SK-N-SH (cell line): ENCODE results near the gene KRTAP27-1. TPM values are rescaled to one million over a fixed set of nuclear protein-coding genes. Genes with fewer than 3 reads are reported as not detected.

Source experiments
- CTCF ChIA-PET: fragments of 300-600, 350-600 bp; formaldehyde crosslinking; extraction: SDS; loops from one replicate; lab custom pipeline; 2021; lab: Yijun Ruan, JAX
- POLR2A ChIA-PET: fragments of 350-600 bp; sonication (Branson Sonifier 250); formaldehyde crosslinking; extraction: SDS; loops from one replicate; lab custom pipeline; 2020; ENCODE audit warnings: antibody characterized with exemption, inconsistent platforms; lab: Yijun Ruan, JAX
- DNase-seq: peaks from one replicate; pipeline ENCODE4 v3.0.0; 2012
- H2AFZ ChIP-seq: fragments of 200-600 bp; sonication (generic); 2 replicates; pipeline ENCODE4 v1.8.1; 2016; ENCODE audit warnings: antibody characterized with exemption, mild to moderate bottlenecking, low read depth
- H3F3A ChIP-seq: fragments of 200-600 bp; sonication (generic); replicated peaks from 2 replicates; pipeline ENCODE3; 2016; ENCODE audit warnings: antibody characterized with exemption, mild to moderate bottlenecking; ENCODE audit not compliant: insufficient read depth
- H3K27ac ChIP-seq, 2 experiments: fragments of 200-500 bp in 1 of 2; fragments of 200-600 bp in 1 of 2; sonication (Bioruptor generic) in 1 of 2; sonication (generic), shearing (Covaris generic) in 1 of 2; 2 replicates each; pipeline versions ENCODE4 v1.5.1 to v1.6.1; 2014 to 2016; ENCODE audit warnings: low read depth in 2 of 2, inconsistent platforms in 1 of 2, low read length in 1 of 2, mild to moderate bottlenecking in 1 of 2, mixed read lengths in 1 of 2
- H3K27me3 ChIP-seq: fragments of 200-600 bp; sonication (generic), shearing (Covaris generic); 2 replicates; pipeline ENCODE4 v1.6.1; 2016; ENCODE audit warnings: mixed run types; ENCODE audit not compliant: insufficient read depth
- H3K36me3 ChIP-seq, 2 experiments: fragments of 200-500 bp in 1 of 2; fragments of 200-600 bp in 1 of 2; sonication (Bioruptor generic) in 1 of 2; sonication (generic) in 1 of 2; replicated peaks in 1 of 2; 2 replicates each; pipeline versions ENCODE3 to v1.5.1; 2014 to 2016; ENCODE audit warnings: low read length in 1 of 2, mild to moderate bottlenecking in 1 of 2; ENCODE audit not compliant: insufficient read depth in 2 of 2, control insufficient read depth in 1 of 2
- H3K4me1 ChIP-seq, 2 experiments: fragments of 200-500 bp in 1 of 2; fragments of 200-600 bp in 1 of 2; sonication (Bioruptor generic) in 1 of 2; sonication (generic), shearing (Covaris generic) in 1 of 2; 2 replicates each; pipeline versions ENCODE4 v1.5.1 to v1.6.1; 2014 to 2016; ENCODE audit warnings: low read depth in 1 of 2, low read length in 1 of 2, mixed run types in 1 of 2; ENCODE audit not compliant: insufficient read depth in 2 of 2, control insufficient read depth in 1 of 2
- H3K4me2 ChIP-seq: fragments of 200-600 bp; sonication (generic), shearing (Covaris generic); 2 replicates; pipeline ENCODE4 v1.6.1; 2017; ENCODE audit warnings: mixed run types
- H3K4me3 ChIP-seq, 2 experiments: fragments of 200-500 bp in 1 of 2; fragments of 200-600 bp in 1 of 2; sonication (Bioruptor generic) in 1 of 2; sonication (generic), shearing (Covaris generic) in 1 of 2; 2 replicates each; pipeline versions ENCODE4 v1.5.1 to v1.8.1; 2014 to 2016; ENCODE audit warnings: low read depth in 2 of 2, inconsistent platforms in 1 of 2, low read length in 1 of 2, mild to moderate bottlenecking in 1 of 2, mixed read lengths in 1 of 2, moderate library complexity in 1 of 2
- H3K79me2 ChIP-seq: fragments of 200-600 bp; sonication (generic); 2 replicates; pipeline ENCODE4 v1.8.1; 2017; ENCODE audit warnings: mild to moderate bottlenecking; ENCODE audit not compliant: insufficient read depth
- H3K9ac ChIP-seq: fragments of 200-600 bp; sonication (generic); 2 replicates; pipeline ENCODE4 v1.6.1; 2017; ENCODE audit warnings: mixed run types
- H3K9me2 ChIP-seq: fragments of 200-600 bp; sonication (generic); 2 replicates; pipeline ENCODE4 v1.6.1; 2017; ENCODE audit warnings: mixed run types
- H3K9me3 ChIP-seq: fragments of 200-600 bp; sonication (generic); 2 replicates; pipeline ENCODE4 v1.6.1; 2017; ENCODE audit warnings: mixed run types, mild to moderate bottlenecking, moderate library complexity
- H4K20me1 ChIP-seq: fragments of 200-600 bp; sonication (generic); 2 replicates; pipeline ENCODE4 v1.6.1; 2017; ENCODE audit warnings: mild to moderate bottlenecking, mixed run types; ENCODE audit not compliant: insufficient read depth
- CHD2 ChIP-seq: fragments of 150-350 bp; IDR thresholded peaks from 2 replicates; pipeline ENCODE4 v1.6.1; 2018; ENCODE audit warnings: low read length; ENCODE audit not compliant: partially characterized antibody
- CTCF ChIP-seq: fragments of 200-600 bp; sonication (generic); IDR thresholded peaks from 2 replicates; pipeline ENCODE4 v1.6.1; 2017; ENCODE audit warnings: antibody characterized with exemption, mild to moderate bottlenecking, moderate library complexity
- EP300 ChIP-seq, 2 experiments: IDR thresholded peaks; 2 replicates each; pipeline versions ENCODE4 v1.4.0 to v1.6.1; 2012; ENCODE audit warnings: borderline replicate concordance in 1 of 2, low read depth in 1 of 2, low read length in 1 of 2
- EZH2phosphoT487 ChIP-seq: fragments of 200-600 bp; sonication (generic); IDR thresholded peaks from 2 replicates; pipeline ENCODE4 v1.6.1; 2017; ENCODE audit warnings: low read depth, mixed run types, mild to moderate bottlenecking, antibody characterized with exemption, moderate library complexity, borderline replicate concordance
- FOSL2 ChIP-seq: IDR thresholded peaks from 2 replicates; pipeline ENCODE4 v1.4.0; 2012; ENCODE audit warnings: low read depth, mild to moderate bottlenecking, moderate library complexity, borderline replicate concordance
- FOXJ3 ChIP-seq: sonication (generic); formaldehyde crosslinking; IDR thresholded peaks from 2 replicates; pipeline ENCODE4 v1.5.1; 2020; ENCODE audit warnings: mild to moderate bottlenecking, missing genetic modification reagents
- FOXM1 ChIP-seq: IDR thresholded peaks from 2 replicates; pipeline ENCODE4 v1.4.0; 2012; ENCODE audit warnings: low read depth, mild to moderate bottlenecking
- GABPA ChIP-seq: IDR thresholded peaks from 2 replicates; pipeline ENCODE4 v1.4.0; 2012; ENCODE audit warnings: low read depth, mild to moderate bottlenecking
- IRF3 ChIP-seq: fragments of 150-350 bp; IDR thresholded peaks from 2 replicates; pipeline ENCODE4 v1.6.1; 2016; ENCODE audit warnings: mild to moderate bottlenecking, low read depth, low read length
- MEF2A ChIP-seq: IDR thresholded peaks from 2 replicates; pipeline ENCODE4 v1.4.0; 2012; ENCODE audit warnings: low read depth, borderline replicate concordance
- NFIC ChIP-seq: IDR thresholded peaks from 2 replicates; pipeline ENCODE4 v1.4.0; 2012; ENCODE audit warnings: borderline replicate concordance
- NRF1 ChIP-seq: IDR thresholded peaks from 2 replicates; pipeline ENCODE4 v1.6.1; 2012; ENCODE audit warnings: low read depth, mild to moderate bottlenecking, low read length
- RAD21 ChIP-seq: IDR thresholded peaks from 2 replicates; pipeline ENCODE4 v1.6.1; 2012; ENCODE audit warnings: mild to moderate bottlenecking, low read length
- RCOR1 ChIP-seq: fragments of 150-350 bp; IDR thresholded peaks from 2 replicates; pipeline ENCODE4 v1.6.1; 2017; ENCODE audit warnings: antibody characterized with exemption, low read length
- REST ChIP-seq: IDR thresholded peaks from 2 replicates; pipeline ENCODE4 v1.6.1; 2012; ENCODE audit warnings: mild to moderate bottlenecking, low read depth, low read length, moderate library complexity
- YY1 ChIP-seq: IDR thresholded peaks from 2 replicates; pipeline ENCODE4 v1.4.0; 2012; ENCODE audit warnings: low read depth, mild to moderate bottlenecking
- WGBS: methylation state at CpG from one replicate; pipeline ENCODE4 v1.1.6; 2017; ENCODE audit warnings: low lambda C conversion rate; 5-methylcytosine and 5-hydroxymethylcytosine counted together
- polyA plus RNA-seq, 3 experiments: library from polyadenylated mRNA; depleted of rRNA; stranded (reverse); fragments of >200 nt; gene quantifications; 2 replicates each; pipeline ENCODE4 v1.2.3, GENCODE V29; 2012
- small RNA-seq, 7 experiments: library from RNA; depleted of rRNA; stranded (forward); fragments of <200 nt; gene quantifications; one replicate each; pipeline ENCODE3, GENCODE V24; 2012

KRTAP27-1 gene
- polyA plus RNA-seq, 1 of the 3 experiments (the other 2 are of a cell fraction): not detected

GRCh38 chr21:30289215-30289614 is 48.3 kb downstream of the KRTAP27-1 start, which contains the start of gene KRTAP25-1:
KRTAP25-1 (minus strand) TSS chr21:30289514; CDS start chr21:30289490, 24 bp downstream.
- H3K4me3 ChIP-seq: no peak within 1 kb of the TSS

More at GRCh38 chr21:30289215-30289614, 48.3 kb downstream of the KRTAP27-1 start, which contains the start of gene KRTAP25-1:
- no peak within 1 kb of the TSS for H3K27ac ChIP-seq
- no peaks in the 10 kb centered on the region; the same call in 1 of the 2 replicates for H3K27me3 ChIP-seq
- H3K4me2 ChIP-seq: no peak within 1 kb of the TSS
- no peaks in the 10 kb centered on the region for H3K9me2 ChIP-seq
- CTCF ChIA-PET: interaction anchor here (0.9 kb wide), 1 partner anchor 21 kb away, joined by 3 read pairs; no protein-coding TSS in a partner anchor
- WGBS: 0% methylated on average over 2 of the region's 2 CpGs
- H3K4me1 ChIP-seq: no peaks in the 10 kb centered on the region
- no peaks in the 10 kb centered on the region for H3K9me3 ChIP-seq
- no peaks in the 10 kb centered on the region for H3F3A ChIP-seq
- no peak within 1 kb of the TSS for H3K9ac ChIP-seq
- TF ChIP-seq FOSL2 (no peak), RAD21 (no peak), NFIC (no peak), FOXM1 (no peak), CHD2 (no peak), FOXJ3 (CRISPR knock-in tag) (no peak), MEF2A (no peak), CTCF (no peak), YY1 (no peak), RCOR1 (no peak), EZH2phosphoT487 (no peak), GABPA (no peak), EP300 (IDR thresholded peaks at IDR 0.05; ENCODE audit: borderline replicate concordance in 1 of 2, low read depth in 1 of 2, low read length in 1 of 2) (no peak), IRF3 (no peak), NRF1 (no peak), REST (no peak)
- TF ChIP-seq, all 33 proteins: peak for 0
- POLR2A ChIA-PET: no interaction called here
- no peak for DNase-seq
- Histone ChIP-seq H3K79me2 (no peaks in the 10 kb centered on the region), H3K36me3 (no peaks in the 10 kb centered on the region), H2AFZ (no peak within 1 kb of the TSS), H4K20me1 (no peaks in the 10 kb centered on the region)

Small RNA genes within 50 kb of the gene (small RNA-seq; reads per million reads assigned to genes)
- gene KRTAP23-1: 0 reads per million in 7 experiments
- 0 reads per million in 7 experiments for gene MIR4327

Other genes with a start within 250 kb of the KRTAP27-1 start
- gene CLDN17, start 170.9 kb downstream of the KRTAP27-1 start, polyA plus RNA-seq (2012; rRNA removed): not detected in 2 replicates
- gene CLDN8, start 121.6 kb downstream of the KRTAP27-1 start, polyA plus RNA-seq (2012; rRNA removed): not detected in 2 replicates
- not detected in 2 replicates for gene KRTAP24-1, start 54.7 kb downstream of the KRTAP27-1 start, polyA plus RNA-seq (2012; rRNA removed)
- not detected in 2 replicates for gene KRTAP25-1, start 48.2 kb downstream of the KRTAP27-1 start, polyA plus RNA-seq (2012; rRNA removed)
- gene KRTAP26-1, start 17.4 kb downstream of the KRTAP27-1 start, polyA plus RNA-seq (2012; rRNA removed): not detected in 2 replicates
- gene KRTAP23-1, start 10.9 kb upstream of the KRTAP27-1 start, polyA plus RNA-seq (2012; rRNA removed): not detected in 2 replicates
- gene KRTAP13-2, start 34.6 kb upstream of the KRTAP27-1 start, polyA plus RNA-seq (2012; rRNA removed): not detected in 2 replicates
- gene KRTAP13-1, start 58.3 kb upstream of the KRTAP27-1 start, polyA plus RNA-seq (2012; rRNA removed): not detected in 2 replicates
- not detected in 2 replicates for gene KRTAP13-3, start 88.2 kb upstream of the KRTAP27-1 start, polyA plus RNA-seq (2012; rRNA removed)
- gene KRTAP13-4, start 92.5 kb upstream of the KRTAP27-1 start, polyA plus RNA-seq (2012; rRNA removed): not detected in 2 replicates
- not detected in 2 replicates for gene KRTAP15-1, start 102.6 kb upstream of the KRTAP27-1 start, polyA plus RNA-seq (2012; rRNA removed)
- gene KRTAP19-1, start 142.7 kb upstream of the KRTAP27-1 start, polyA plus RNA-seq (2012; rRNA removed): not detected in 2 replicates
- not detected in 2 replicates for gene KRTAP19-2, start 149.7 kb upstream of the KRTAP27-1 start, polyA plus RNA-seq (2012; rRNA removed)
- gene KRTAP19-3, start 154.3 kb upstream of the KRTAP27-1 start, polyA plus RNA-seq (2012; rRNA removed): not detected in 2 replicates
- gene KRTAP19-4, start 159.5 kb upstream of the KRTAP27-1 start, polyA plus RNA-seq (2012; rRNA removed): not detected in 2 replicates
- not detected in 2 replicates for gene KRTAP19-5, start 164.4 kb upstream of the KRTAP27-1 start, polyA plus RNA-seq (2012; rRNA removed)
- not detected in 2 replicates for gene KRTAP19-6, start 204.2 kb upstream of the KRTAP27-1 start, polyA plus RNA-seq (2012; rRNA removed)
- gene KRTAP19-7, start 223.6 kb upstream of the KRTAP27-1 start, polyA plus RNA-seq (2012; rRNA removed): not detected in 2 replicates